HT-29 (cell line): ENCODE results near the gene DNAI4. TPM values are rescaled to one million over a fixed set of nuclear protein-coding genes. Genes with fewer than 3 reads are reported as not detected.
"Not testable (repeated sequence)": the region's sequence is repeated elsewhere in the genome, so short reads cannot be mapped to it uniquely, and the experiment has no call there.

Source experiments
- DNase-seq: peaks from one replicate; pipeline ENCODE4 v3.0.0-alpha.2; 2015; ENCODE audit warnings: low spot score
- total RNA-seq: library from RNA; depleted of rRNA; stranded (reverse); fragments of >200 nt; shearing (Covaris generic); gene quantifications from 2 replicates; pipeline ENCODE4 v1.2.3, GENCODE V29; 2014

Gene DNAI4
- total RNA-seq, 1 experiment from 2014 or later: 1.4 TPM

DNA sequence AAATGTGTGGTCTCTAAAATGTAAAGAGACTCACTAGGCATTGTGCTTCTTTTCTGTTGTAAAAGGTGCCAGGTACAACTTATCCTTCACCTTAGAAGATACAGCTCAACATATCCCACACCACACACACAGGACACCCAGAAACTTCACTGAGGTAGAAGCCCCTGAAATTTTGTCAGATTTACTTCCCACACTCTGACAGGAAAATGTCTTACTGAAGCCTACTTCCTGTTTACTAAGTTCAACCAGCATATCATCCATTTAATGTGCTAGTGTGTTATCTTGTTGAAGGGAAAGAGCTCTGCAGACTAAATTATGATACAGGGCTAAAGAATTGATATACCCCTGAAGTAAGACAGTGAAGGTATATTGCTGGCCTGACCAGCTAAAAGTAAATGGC, 83.7 kb downstream of the DNAI4 start:
- no peak for DNase-seq

DNA sequence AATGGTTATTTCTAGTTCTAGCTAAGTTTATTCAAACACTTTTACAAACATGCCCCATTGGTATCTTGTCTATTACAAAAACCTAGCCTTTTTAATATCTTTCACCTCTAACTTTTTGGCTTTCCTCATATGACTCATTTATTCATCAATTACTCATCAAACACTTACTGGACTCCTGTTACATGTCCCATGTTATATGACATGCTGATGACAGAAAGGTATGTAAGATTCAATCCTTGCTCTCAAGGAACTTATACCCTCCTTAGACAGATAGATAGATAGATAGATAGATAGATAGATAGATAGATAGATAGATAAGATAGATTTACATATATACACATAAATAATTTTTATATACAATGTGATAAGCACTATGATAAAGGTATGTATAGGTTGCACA, 89.7 kb downstream of the DNAI4 start:
- no peak for DNase-seq

- DNase-seq: no peak
Observed at GRCh38 chr1:66833112-66833511, 91.5 kb downstream of the DNAI4 start.

DNA sequence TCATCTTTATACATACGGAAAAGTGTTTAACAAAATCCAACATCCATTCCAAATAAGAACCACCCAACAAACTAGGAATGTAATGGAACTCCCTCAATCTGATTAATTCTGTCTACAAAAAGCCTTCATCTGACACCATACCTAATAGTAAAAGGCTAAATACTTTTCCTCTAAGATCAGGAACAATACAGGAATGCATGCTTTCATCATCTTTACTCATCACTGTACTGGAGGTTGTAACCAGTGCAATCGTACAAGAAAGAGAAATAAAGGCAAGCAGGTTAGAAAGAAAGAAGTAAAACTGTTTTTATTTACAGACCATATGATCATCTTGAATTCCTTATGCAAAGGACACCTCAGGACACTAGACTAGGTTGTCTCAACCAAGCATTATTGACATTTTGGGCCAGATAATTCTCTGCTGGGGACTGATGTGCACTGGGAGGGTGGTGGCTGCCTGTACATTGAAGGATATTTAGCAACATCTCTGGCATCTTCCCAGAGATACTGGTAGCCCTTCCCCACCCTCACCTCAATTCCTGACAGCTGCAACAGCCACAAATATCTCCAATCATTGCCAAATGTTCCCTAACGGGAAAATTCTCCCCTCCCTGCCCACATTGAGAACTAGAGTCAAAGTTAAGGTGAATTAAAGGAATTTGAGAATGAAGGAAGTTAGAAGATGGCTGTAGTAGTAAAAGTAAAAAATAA, 93.0 kb downstream of the DNAI4 start:
- DNase-seq: no peak

DNA sequence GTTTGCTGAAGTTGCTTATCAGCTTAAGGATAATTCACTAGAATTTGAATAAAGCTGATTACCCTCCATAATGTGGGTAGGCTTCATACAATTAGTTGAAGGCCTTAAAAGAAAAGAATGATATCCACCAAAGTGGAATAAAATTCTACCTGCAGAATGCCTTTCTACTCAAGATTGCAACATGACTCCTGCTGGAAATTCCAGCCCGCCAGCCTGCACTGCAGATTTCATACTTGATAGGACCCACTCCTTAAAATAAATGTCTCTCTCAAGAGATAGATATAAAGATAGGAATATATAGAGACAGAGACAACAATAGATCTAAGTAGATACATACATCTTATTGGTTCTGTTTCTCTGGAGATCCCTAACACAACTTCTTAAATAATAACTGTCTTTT, 99.9 kb downstream of the DNAI4 start:
- no peak for DNase-seq

DNA sequence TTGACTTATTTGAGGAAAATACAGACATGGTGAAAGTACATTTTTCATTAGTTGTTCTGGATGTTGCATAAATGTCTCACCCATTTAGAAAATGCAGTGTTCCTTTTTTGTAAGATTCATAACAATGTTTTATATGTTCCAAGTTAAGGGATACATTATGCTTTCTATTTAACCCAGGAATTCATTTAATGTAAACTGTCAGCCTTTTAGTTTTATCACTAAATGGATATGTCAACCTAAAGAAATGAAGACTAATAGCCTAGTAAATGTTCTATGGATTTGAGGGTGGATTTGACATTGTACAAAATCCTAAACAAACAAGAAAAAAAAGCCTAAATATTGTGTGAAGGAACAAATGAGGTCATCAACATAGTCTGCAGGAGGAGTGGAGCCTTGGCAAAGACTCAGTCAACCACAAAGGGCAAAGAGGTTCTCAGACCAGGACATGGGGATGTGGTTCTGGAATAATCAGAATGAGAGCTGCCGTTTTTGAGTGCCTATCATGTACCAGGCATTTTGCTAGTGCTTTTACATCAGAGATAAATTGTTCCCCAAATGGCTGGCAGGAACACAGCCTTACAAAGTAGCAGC, 114.8 kb downstream of the DNAI4 start:
- no peak for DNase-seq

GRCh38 chr1:66809245-66809644, 115.4 kb downstream of the DNAI4 start:
- no peak for DNase-seq

DNA sequence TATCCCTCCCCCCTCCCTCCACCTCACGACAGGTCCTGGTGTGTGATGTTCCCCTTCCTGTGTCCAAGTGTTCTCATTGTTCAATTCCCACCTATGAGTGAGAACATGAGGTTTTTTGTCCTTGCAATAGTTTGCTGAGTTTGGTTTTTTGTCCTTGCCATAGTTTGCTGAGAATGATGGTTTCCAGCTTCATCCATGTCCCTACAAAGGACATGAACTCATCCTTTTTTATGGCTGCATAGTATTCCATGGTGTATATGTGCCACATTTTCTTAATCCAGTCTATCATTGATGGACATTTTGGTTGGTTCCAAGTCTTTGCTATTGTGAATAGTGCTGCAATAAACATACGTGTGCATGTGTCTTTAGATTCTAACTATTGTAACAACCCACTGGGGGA, 128.8 kb downstream of the DNAI4 start:
- DNase-seq: not testable (repeated sequence)

GRCh38 chr1:66791621-66792610, 132.7 kb downstream of the DNAI4 start:
- no peak for DNase-seq

- DNase-seq: peak; percentile 7
Observed at GRCh38 chr1:66788231-66788939, 136.3 kb downstream of the DNAI4 start.

DNA sequence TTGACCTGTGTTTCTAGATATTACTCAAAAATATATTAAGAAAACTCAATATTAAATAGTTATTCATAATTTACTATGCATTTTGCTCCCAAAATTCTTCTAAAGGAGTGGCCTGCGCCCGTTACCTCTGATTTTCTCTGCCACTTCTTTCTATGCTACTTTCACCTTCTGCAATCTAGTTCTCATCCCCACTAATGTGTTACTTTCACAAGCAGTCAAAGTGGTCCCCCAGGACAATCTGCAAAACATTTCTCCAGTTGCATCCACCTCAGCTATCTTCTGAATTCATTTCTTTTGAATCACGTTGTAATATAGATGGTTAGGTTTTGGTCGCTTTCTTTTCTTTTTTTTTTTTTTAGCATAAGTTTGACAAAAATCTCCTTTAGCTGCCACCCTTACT, 137.0 kb downstream of the DNAI4 start:
- DNase-seq: no peak

GRCh38 chr1:66785800-66786199, 138.9 kb downstream of the DNAI4 start:
- not testable (repeated sequence) for DNase-seq

GRCh38 chr1:66779475-66780078, 145.1 kb downstream of the DNAI4 start:
- no peak for DNase-seq

- DNase-seq: no peak
Observed at GRCh38 chr1:66778969-66779368, 145.7 kb downstream of the DNAI4 start.

GRCh38 chr1:66778266-66778665, 146.4 kb downstream of the DNAI4 start:
- DNase-seq: no peak

GRCh38 chr1:66777831-66778230, 146.8 kb downstream of the DNAI4 start:
- DNase-seq: no peak

- no peak for DNase-seq
Observed at GRCh38 chr1:66775646-66776045, 149.0 kb downstream of the DNAI4 start.

- no peak for DNase-seq
Observed at GRCh38 chr1:66774438-66774837, 150.2 kb downstream of the DNAI4 start.

DNA sequence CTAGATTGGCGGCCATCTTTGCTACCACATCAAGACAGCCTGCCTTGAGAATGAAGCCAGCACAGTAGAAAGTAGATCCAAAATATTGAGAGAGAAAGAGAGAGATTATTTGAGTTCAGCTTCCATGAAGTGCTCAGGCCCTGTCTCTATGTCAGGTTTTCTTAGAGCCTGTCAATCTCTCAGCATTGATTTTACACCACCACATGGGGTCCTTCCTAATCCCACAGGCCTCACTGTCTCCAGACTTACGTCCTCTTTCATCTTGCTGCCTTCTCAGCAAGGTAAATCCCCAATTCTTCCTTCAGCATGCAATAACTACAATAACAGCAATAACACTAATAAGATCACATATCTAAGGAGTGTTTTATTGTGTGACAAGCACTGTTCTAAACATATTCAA, 151.4 kb downstream of the DNAI4 start:
- no peak for DNase-seq

- DNase-seq: no peak
Observed at GRCh38 chr1:66770694-66771093, 154.0 kb downstream of the DNAI4 start.

DNA sequence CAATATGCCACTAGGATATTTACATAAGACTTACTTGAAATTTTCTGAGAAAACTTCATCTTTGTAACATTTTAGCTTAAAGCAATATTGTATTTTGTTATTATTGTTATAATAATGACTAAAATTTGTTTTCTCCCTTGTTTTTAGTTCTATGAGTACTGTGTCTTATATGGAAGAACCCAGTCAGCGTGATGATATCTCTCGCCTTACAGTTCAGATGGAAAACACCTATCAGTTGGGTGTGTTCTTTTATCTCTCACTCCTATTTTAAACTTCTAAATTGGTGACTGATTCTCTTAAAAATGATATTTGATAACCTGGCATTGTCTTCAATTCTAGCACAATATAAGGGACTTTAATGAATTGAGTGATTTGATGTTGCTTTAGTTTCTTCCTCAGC, 154.4 kb downstream of the DNAI4 start:
- no peak for DNase-seq
